PC-3 (cell line): Measurements from ENCODE around the gene SSMEM1.

ENCODE experiments used
- CTCF ChIP-seq: fragments of 300-600 bp; sonication (generic); conservative IDR thresholded peaks from 2 replicates; pipeline ENCODE4 v1.5.1; 2017; ENCODE audit warnings: antibody characterized with exemption, low read depth, mild to moderate bottlenecking, low read length
- EZH2 ChIP-seq: fragments of 300-600 bp; sonication (generic); IDR thresholded peaks from one replicate; pipeline ENCODE4 v1.6.1; 2017; ENCODE audit warnings: antibody characterized with exemption, mild to moderate bottlenecking, low read length; ENCODE audit not compliant: unreplicated experiment
- EZH2phosphoT487 ChIP-seq: fragments of 300-600 bp; sonication (generic); IDR thresholded peaks from 2 replicates; pipeline ENCODE4 v1.6.1; 2018; ENCODE audit warnings: mild to moderate bottlenecking, antibody characterized with exemption, low read length, borderline replicate concordance

DNA sequence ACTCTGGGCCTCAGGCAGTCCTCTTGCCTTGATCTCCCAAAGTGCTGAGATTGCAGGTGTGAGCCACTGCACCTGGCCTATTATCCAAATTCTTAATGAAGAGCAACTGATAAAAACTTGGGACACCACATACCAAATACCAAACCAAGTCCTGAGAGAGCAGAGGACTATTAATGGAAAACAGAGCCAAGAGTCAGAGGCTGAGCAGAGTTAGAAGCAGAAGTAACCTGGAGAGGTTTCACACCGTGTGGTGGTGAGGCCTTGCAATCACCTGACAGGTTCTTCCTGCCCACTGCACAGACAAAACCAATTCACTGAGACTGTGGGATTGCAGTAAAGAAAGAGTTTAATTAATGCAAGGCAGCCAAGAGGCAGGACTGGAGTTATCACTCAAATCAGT lies 16.0 kb downstream of the SSMEM1 start:
- TF ChIP-seq CTCF: no peak
- TF ChIP-seq EZH2phosphoT487: no peak
- TF ChIP-seq EZH2: no peak
